ENCODE measurements around the gene PRKG2.

Gene PRKG2

GRCh38 chr4:81038636-81039350, 176.2 kb downstream of the PRKG2 start:
- no peak for DNase-seq (ENCODE audit: low spot score)
- Histone ChIP-seq H3K27ac (no peak overlapping the region), H3K4me3 (no peak overlapping the region)
- no peak for TF ChIP-seq CTCF (IDR thresholded peaks at IDR 0.05)
